Nephron (organoid): ENCODE results near the gene IL17RB.

ENCODE experiments used
- H3K27ac Mint-ChIP-seq, 3 experiments: 2 replicates each; pipeline ENCODE4 v1.8.0; 2020; ENCODE audit warnings: mixed read lengths in 3 of 3, mild to moderate bottlenecking in 2 of 3, moderate library complexity in 1 of 3
- H3K27me3 Mint-ChIP-seq: 2 replicates; pipeline ENCODE4 v1.8.0; 2021; ENCODE audit warnings: low read depth, mild to moderate bottlenecking, moderate library complexity, mixed read lengths
- H3K36me3 Mint-ChIP-seq: 2 replicates; pipeline ENCODE4 v1.8.0; 2020; ENCODE audit warnings: low read depth, mixed read lengths
- H3K4me1 Mint-ChIP-seq: 2 replicates; pipeline ENCODE4 v1.8.0; 2020; ENCODE audit warnings: mixed read lengths
- H3K4me3 Mint-ChIP-seq, 3 experiments: 2 replicates each; pipeline ENCODE4 v1.8.0; 2020; ENCODE audit warnings: mild to moderate bottlenecking in 3 of 3, mixed read lengths in 3 of 3, moderate library complexity in 2 of 3
- H3K9me3 Mint-ChIP-seq: 2 replicates; pipeline ENCODE4 v1.8.0; 2020; ENCODE audit warnings: mixed read lengths
- TF ChIP-seq, protein P1 (sequence below), 3 experiments: fragments of 200-600 bp; sonication (generic); IDR thresholded peaks; one replicate each; pipeline ENCODE4 v1.5.0; 2021; ENCODE audit warnings: antibody characterized with exemption in 3 of 3; ENCODE audit not compliant: unreplicated experiment in 3 of 3

IL17RB gene

GRCh38 chr3:53865732-53866499 lies 19.5 kb downstream of the IL17RB start:
- H3K36me3 Mint-ChIP-seq = peaks cover 78% of the 10 kb centered on the region
- H3K9me3 Mint-ChIP-seq = no peaks in the 10 kb centered on the region
- H3K4me1 Mint-ChIP-seq = no peaks in the 10 kb centered on the region
- TF ChIP-seq, protein P1, sequence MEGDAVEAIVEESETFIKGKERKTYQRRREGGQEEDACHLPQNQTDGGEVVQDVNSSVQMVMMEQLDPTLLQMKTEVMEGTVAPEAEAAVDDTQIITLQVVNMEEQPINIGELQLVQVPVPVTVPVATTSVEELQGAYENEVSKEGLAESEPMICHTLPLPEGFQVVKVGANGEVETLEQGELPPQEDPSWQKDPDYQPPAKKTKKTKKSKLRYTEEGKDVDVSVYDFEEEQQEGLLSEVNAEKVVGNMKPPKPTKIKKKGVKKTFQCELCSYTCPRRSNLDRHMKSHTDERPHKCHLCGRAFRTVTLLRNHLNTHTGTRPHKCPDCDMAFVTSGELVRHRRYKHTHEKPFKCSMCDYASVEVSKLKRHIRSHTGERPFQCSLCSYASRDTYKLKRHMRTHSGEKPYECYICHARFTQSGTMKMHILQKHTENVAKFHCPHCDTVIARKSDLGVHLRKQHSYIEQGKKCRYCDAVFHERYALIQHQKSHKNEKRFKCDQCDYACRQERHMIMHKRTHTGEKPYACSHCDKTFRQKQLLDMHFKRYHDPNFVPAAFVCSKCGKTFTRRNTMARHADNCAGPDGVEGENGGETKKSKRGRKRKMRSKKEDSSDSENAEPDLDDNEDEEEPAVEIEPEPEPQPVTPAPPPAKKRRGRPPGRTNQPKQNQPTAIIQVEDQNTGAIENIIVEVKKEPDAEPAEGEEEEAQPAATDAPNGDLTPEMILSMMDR (IDR thresholded peaks at IDR 0.05; ENCODE audit: unreplicated experiment in 3 of 3) = no peak
- no peak overlapping the region for H3K27ac Mint-ChIP-seq
- no peak overlapping the region for H3K4me3 Mint-ChIP-seq
- H3K27me3 Mint-ChIP-seq = no peaks in the 10 kb centered on the region

DNA sequence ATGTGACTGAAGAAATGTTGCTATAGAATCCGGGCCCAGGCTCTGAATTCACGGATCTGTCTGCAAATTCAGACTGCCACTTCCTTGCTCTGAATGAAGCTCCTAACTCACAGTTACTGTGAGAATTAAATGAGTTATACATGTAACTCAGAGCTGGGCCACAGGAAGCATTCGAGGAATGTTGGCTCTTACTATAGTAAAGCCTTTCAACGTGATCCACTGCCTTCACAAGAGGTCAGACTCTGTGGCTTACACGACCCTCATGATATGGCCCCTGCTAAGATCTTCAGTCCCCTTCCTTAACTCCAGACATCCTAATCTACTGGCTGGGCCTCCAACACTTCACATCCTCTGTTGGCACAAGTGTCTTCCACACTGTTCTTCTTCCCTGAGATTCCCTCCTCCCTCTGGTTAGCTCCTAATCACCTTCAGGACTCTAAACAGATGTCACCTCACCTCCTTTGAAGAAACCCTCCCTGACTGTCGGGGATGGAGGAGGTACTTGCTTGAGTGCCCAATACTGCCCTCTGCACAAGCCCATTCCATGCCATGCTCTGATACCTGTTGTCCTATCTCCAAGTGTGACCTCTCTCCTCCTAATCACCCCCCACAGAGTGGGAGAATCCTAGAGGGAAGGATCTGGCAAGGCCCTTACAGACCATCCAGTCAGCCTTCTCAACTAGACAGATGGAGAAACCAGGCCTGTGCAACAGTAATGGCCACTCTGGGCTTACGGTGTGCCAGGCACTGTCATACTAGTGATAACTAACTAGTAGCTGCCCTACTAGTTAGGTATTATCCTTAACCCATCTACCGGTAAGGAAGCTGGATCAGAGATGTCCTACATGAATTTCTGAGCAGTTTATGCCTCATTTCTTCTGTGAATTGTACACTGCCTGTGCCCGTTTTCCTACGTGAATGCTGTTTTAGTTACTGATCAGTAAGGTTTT lies 34.3 kb downstream of the IL17RB start:
- TF ChIP-seq, protein P1 (IDR thresholded peaks at IDR 0.05; ENCODE audit: unreplicated experiment in 3 of 3) = no peak
- peaks cover 24% of the 10 kb centered on the region for H3K4me1 Mint-ChIP-seq

DNA sequence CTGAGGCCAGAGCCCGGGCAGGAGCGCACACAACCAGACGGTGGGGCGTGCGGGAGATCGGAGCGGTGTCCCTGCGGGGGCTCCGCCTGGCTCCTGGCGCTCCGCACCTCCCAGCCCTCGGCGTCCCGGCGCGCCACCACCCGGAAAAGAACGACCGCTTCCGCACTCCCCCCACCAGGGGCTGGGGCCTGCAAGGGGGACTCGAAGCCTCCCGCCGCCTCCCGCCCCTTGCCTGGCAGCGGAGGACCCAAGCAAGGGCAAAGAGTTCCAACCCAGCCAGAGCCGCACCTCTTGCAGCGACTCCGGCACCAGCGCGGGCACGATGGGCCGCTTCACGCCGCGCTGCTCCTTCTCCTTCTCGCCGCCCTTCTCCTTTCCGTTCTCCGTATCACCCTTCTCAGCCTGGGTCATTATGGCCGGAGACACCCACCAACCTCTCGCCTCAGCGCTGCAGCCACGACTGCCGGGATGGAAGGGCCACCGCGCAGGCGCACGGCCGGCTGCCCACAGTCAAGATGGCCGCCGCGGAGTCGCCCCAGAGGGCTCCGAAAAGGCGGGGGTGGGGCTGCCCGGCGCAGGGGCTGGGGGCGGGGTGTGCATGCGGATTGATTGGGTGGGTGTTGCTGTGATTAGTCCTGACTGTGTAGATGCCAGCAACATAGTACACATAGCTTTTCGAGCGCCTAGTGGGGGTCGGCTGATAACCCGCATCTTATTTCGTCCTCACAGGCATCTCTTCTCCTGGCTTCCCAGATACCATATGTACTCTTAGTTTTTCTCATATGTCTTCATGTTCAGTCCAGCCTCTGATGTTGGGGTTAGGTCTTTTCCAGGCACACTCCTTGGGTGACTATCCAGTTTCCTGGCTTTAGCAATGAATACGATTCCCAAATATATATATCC lies 35.6 kb downstream of the IL17RB start, which contains the start of gene ACTR8:
ACTR8 (minus strand) TSS at position 462 of the 903 bp plus-strand sequence; CDS start at position 411, 51 bp downstream.
- TF ChIP-seq, protein P1 (IDR thresholded peaks at IDR 0.05; ENCODE audit: unreplicated experiment in 3 of 3) = peak in 1 of 3 experiments; percentile 22
- Mint-ChIP-seq H3K4me1 (peaks cover 24% of the 10 kb centered on the region), H3K27ac (peak within 1 kb of the TSS; percentile 90 to 98 (median 98)), H3K9me3 (no peaks in the 10 kb centered on the region), H3K36me3 (peaks cover 45% of the 10 kb centered on the region), H3K27me3 (no peaks in the 10 kb centered on the region), H3K4me3 (peak within 1 kb of the TSS; percentile 93 to 99 (median 96))

More for the DNA sequence above, 34.3 kb downstream of the IL17RB start:
- Mint-ChIP-seq H3K27ac (peak overlapping the region; percentile 90 to 98 (median 98)), H3K4me3 (peak overlapping the region; percentile 93 to 99 (median 96)), H3K9me3 (no peaks in the 10 kb centered on the region), H3K27me3 (no peaks in the 10 kb centered on the region), H3K36me3 (peaks cover 51% of the 10 kb centered on the region)

DNA sequence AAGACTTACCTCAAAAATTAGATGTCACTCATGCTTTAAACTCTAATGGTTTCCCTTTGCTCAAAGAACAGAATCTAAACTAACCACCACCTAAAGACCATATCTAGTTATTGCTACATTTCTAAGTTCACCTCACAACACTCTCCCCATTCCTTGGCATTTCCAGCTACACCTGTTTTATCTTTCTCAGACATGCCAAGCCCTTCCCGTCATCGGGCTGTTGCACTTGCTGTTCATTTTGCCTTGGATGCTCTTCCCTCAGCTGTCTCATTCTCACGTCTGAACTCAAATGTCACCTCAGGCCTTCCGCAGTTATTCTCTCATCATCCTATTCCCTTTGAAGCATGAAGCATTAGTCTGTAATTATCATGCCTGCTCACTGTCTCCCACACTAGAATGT lies 36.6 kb downstream of the IL17RB start:
- Mint-ChIP-seq H3K9me3 (no peaks in the 10 kb centered on the region), H3K27ac (peak overlapping the region; percentile 90 to 98 (median 98)), H3K27me3 (no peaks in the 10 kb centered on the region), H3K4me1 (peaks cover 24% of the 10 kb centered on the region), H3K36me3 (peaks cover 40% of the 10 kb centered on the region), H3K4me3 (peak overlapping the region; percentile 93 to 99 (median 96))
- TF ChIP-seq, protein P1 (IDR thresholded peaks at IDR 0.05; ENCODE audit: unreplicated experiment in 3 of 3) = no peak

GRCh38 chr3:53884623-53885022 lies 38.3 kb downstream of the IL17RB start:
- no peak overlapping the region for H3K4me3 Mint-ChIP-seq
- H3K36me3 Mint-ChIP-seq = peaks cover 36% of the 10 kb centered on the region
- TF ChIP-seq, protein P1 (IDR thresholded peaks at IDR 0.05; ENCODE audit: unreplicated experiment in 3 of 3) = no peak
- H3K27ac Mint-ChIP-seq = no peak overlapping the region
- peaks cover 28% of the 10 kb centered on the region for H3K4me1 Mint-ChIP-seq
- H3K27me3 Mint-ChIP-seq = no peaks in the 10 kb centered on the region
- no peaks in the 10 kb centered on the region for H3K9me3 Mint-ChIP-seq
